HepG2 (cell line): Measurements from ENCODE around the gene VAV2. TPM values are rescaled to one million over a fixed set of nuclear protein-coding genes. Genes with fewer than 3 reads are reported as not detected.

ENCODE experiments used
- ELF3 ChIP-seq: IDR thresholded peaks from 2 replicates; pipeline ENCODE4 v1.6.1; 2016; ENCODE audit warnings: missing genetic modification reagents, missing compliant biosample characterization
- ELF4 ChIP-seq: sonication (generic); formaldehyde crosslinking; IDR thresholded peaks from 2 replicates; pipeline ENCODE4 v1.5.0; 2020; ENCODE audit warnings: missing genetic modification reagents, mild to moderate bottlenecking, moderate library complexity, borderline replicate concordance
- MBD4 ChIP-seq: IDR thresholded peaks from 2 replicates; pipeline ENCODE4 v1.6.1; 2012; ENCODE audit warnings: low read length, inconsistent platforms, borderline replicate concordance
- MEIS2 ChIP-seq: sonication (generic); formaldehyde crosslinking; IDR thresholded peaks from 2 replicates; pipeline ENCODE4 v1.9.0; 2021; ENCODE audit warnings: mild to moderate bottlenecking, missing genetic modification reagents
- MXD4 ChIP-seq: IDR thresholded peaks from 2 replicates; pipeline ENCODE4 v1.6.1; 2016; ENCODE audit warnings: mild to moderate bottlenecking, missing biosample characterization, missing genetic modification reagents
- NFKBIZ ChIP-seq: IDR thresholded peaks from 2 replicates; pipeline ENCODE4 v1.6.1; 2018; ENCODE audit warnings: missing genetic modification reagents, missing compliant biosample characterization
- NR1H2 ChIP-seq: sonication (generic); formaldehyde crosslinking; IDR thresholded peaks from 2 replicates; pipeline ENCODE4 v1.8.1; 2022; ENCODE audit warnings: low read depth, missing genetic modification reagents, borderline replicate concordance
- ONECUT2 ChIP-seq: sonication (generic); formaldehyde crosslinking; IDR thresholded peaks from 2 replicates; pipeline ENCODE4 v1.4.0; 2020; ENCODE audit warnings: missing genetic modification reagents
- PAX8 ChIP-seq: sonication (generic); formaldehyde crosslinking; IDR thresholded peaks from 2 replicates; pipeline ENCODE4 v1.8.0; 2022; ENCODE audit warnings: mild to moderate bottlenecking, missing genetic modification reagents, borderline replicate concordance
- POGZ ChIP-seq: sonication (generic); formaldehyde crosslinking; IDR thresholded peaks from 2 replicates; pipeline ENCODE4 v1.4.0; 2020; ENCODE audit warnings: mild to moderate bottlenecking, missing genetic modification reagents
- SATB2 ChIP-seq: sonication (generic); formaldehyde crosslinking; IDR thresholded peaks from 2 replicates; pipeline ENCODE4 v1.5.0; 2020; ENCODE audit warnings: missing genetic modification reagents
- SRY ChIP-seq: sonication (generic); formaldehyde crosslinking; IDR thresholded peaks from 2 replicates; pipeline ENCODE4 v1.8.0; 2022; ENCODE audit warnings: mild to moderate bottlenecking, missing genetic modification reagents
- ZEB1 ChIP-seq: IDR thresholded peaks from 2 replicates; pipeline ENCODE4 v1.6.1; 2012; ENCODE audit warnings: mild to moderate bottlenecking, low read depth, inconsistent platforms; ENCODE audit not compliant: insufficient replicate concordance
- ZFP1 ChIP-seq: IDR thresholded peaks from 2 replicates; pipeline ENCODE4 v1.6.1; 2016
- ZNF350 ChIP-seq: sonication (generic); formaldehyde crosslinking; IDR thresholded peaks from 2 replicates; pipeline ENCODE4 v1.4.0; 2020; ENCODE audit warnings: mild to moderate bottlenecking, low read depth, missing genetic modification reagents, borderline replicate concordance
- ZNF530 ChIP-seq: sonication (generic); formaldehyde crosslinking; IDR thresholded peaks from 2 replicates; pipeline ENCODE4 v1.5.0; 2020; ENCODE audit warnings: low read depth, mild to moderate bottlenecking, missing genetic modification reagents
- ZNF782 ChIP-seq: sonication (generic); formaldehyde crosslinking; IDR thresholded peaks from 2 replicates; pipeline ENCODE4 v1.4.0; 2020; ENCODE audit warnings: missing genetic modification reagents, mild to moderate bottlenecking, borderline replicate concordance
- polyA plus RNA-seq, 8 experiments: library from polyadenylated mRNA; depleted of rRNA in 3 of 8; stranded (reverse) in 7 of 8; unstranded in 1 of 8; fragments of >200 nt; fragmentation: Illumina TruSeq in 4 of 8; extraction: Trizol in 4 of 8; gene quantifications; 2 replicates each; pipeline versions ENCODE4 v1.2.1 to v1.2.3, GENCODE V29; 2011 to 2016; ENCODE audit warnings: low read depth in 4 of 8, missing spikeins in 1 of 8, mixed read lengths in 1 of 8; ENCODE audit not compliant: insufficient read depth in 1 of 8
- total RNA-seq, 5 experiments: library from RNA; depleted of rRNA; stranded (reverse); fragments of >200 nt; fragmentation: Illumina TruSeq; extraction: Trizol; gene quantifications; 2 replicates each; pipeline ENCODE4 v1.2.3, GENCODE V29; 2016; ENCODE audit warnings: low read depth in 1 of 5
- TF ChIP-seq, protein P1 (sequence below): sonication (generic); formaldehyde crosslinking; IDR thresholded peaks from 2 replicates; pipeline ENCODE4 v1.5.1; 2020; ENCODE audit warnings: missing genetic modification reagents, mild to moderate bottlenecking, borderline replicate concordance
- TF ChIP-seq, protein P2 (sequence below): sonication (generic); formaldehyde crosslinking; IDR thresholded peaks from 2 replicates; pipeline ENCODE4 v1.4.0; 2020; ENCODE audit warnings: missing genetic modification reagents, borderline replicate concordance
- TF ChIP-seq, protein P3 (sequence below): sonication (generic); formaldehyde crosslinking; conservative IDR thresholded peaks from 2 replicates; pipeline ENCODE4 v1.4.0; 2020; ENCODE audit warnings: mild to moderate bottlenecking, missing genetic modification reagents, moderate library complexity

Gene VAV2
- total and polyA plus RNA-seq, 2 of the 13 experiments (the other 11 are each of a cell fraction or from before 2014, with no cell fraction given): 22.5 to 22.9 TPM

DNA sequence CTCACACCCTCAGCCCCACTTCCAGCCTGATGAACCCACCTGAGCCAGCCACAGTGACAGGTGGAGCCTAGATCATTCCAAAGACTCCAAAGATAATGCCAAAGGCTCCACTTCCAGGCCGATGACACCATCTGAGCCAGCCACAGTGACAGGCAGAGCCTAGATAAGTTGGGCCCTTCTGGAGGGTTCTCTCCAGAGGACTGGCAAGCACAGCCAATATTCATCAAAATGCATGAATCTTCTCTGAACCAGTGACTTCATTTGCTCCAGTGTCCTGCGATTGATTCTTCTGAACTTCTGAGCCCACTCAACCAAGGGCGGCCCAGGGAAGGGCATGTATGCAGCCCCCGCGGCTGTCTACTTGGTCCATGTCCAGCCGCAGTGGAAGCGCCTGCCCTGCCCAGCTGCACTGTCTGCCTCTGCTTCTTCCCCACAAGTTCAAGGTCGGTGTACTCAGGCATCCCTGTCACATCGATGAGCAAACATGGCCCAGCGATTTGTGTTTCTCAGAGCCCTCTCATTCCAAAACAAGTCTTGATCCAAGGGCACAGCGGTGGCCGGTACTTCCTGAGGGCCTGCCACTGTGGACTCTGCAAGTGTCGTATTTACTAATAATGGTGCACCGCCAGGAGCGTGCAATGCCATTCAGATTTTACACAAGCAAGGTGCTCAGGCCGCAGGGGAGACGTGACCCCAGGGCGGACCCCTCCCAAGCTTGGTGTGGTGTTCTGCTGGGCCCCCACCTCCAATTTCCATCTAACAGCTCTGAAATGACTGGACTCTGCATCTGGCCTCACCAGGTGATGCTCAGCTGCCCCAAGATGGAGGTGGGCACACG lies 107.0 kb downstream of the VAV2 start (continued):
- TF ChIP-seq ZNF782 (CRISPR knock-in tag) (no peak), ZNF350 (peak; percentile 88), SATB2 (no peak), POGZ (peak; percentile 81), ZEB1 (no peak), NR1H2 (CRISPR knock-in tag) (no peak), ELF4 (no peak), MXD4 (CRISPR knock-in tag) (peak; percentile 58; the same call in 1 of the 2 replicates), ZNF530 (CRISPR knock-in tag) (no peak), ONECUT2 (CRISPR knock-in tag) (peak; percentile 73), MEIS2 (CRISPR knock-in tag) (peak; percentile 96), MBD4 (no peak), ZFP1 (CRISPR knock-in tag) (0 out of 2 replicates have a peak, but pooled peaks have one; percentile 58), PAX8 (CRISPR knock-in tag) (no peak), NFKBIZ (CRISPR knock-in tag) (peak; percentile 78; the same call in 1 of the 2 replicates), SRY (CRISPR knock-in tag) (no peak), ELF3 (CRISPR knock-in tag) (peak; percentile 87)
- TF ChIP-seq, protein P1, sequence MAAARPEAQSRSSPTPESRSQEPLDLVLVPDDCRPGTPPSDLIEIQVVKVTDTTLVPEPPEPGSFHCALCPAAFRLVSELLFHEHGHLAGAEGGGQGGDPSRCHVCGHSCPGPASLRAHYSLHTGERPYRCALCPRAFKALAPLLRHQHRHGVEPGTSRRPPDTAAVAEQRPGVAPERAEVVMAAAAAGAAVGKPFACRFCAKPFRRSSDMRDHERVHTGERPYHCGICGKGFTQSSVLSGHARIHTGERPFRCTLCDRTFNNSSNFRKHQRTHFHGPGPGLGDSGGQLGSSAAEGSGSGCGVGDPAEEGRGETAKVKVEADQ: no peak
- TF ChIP-seq, protein P2, sequence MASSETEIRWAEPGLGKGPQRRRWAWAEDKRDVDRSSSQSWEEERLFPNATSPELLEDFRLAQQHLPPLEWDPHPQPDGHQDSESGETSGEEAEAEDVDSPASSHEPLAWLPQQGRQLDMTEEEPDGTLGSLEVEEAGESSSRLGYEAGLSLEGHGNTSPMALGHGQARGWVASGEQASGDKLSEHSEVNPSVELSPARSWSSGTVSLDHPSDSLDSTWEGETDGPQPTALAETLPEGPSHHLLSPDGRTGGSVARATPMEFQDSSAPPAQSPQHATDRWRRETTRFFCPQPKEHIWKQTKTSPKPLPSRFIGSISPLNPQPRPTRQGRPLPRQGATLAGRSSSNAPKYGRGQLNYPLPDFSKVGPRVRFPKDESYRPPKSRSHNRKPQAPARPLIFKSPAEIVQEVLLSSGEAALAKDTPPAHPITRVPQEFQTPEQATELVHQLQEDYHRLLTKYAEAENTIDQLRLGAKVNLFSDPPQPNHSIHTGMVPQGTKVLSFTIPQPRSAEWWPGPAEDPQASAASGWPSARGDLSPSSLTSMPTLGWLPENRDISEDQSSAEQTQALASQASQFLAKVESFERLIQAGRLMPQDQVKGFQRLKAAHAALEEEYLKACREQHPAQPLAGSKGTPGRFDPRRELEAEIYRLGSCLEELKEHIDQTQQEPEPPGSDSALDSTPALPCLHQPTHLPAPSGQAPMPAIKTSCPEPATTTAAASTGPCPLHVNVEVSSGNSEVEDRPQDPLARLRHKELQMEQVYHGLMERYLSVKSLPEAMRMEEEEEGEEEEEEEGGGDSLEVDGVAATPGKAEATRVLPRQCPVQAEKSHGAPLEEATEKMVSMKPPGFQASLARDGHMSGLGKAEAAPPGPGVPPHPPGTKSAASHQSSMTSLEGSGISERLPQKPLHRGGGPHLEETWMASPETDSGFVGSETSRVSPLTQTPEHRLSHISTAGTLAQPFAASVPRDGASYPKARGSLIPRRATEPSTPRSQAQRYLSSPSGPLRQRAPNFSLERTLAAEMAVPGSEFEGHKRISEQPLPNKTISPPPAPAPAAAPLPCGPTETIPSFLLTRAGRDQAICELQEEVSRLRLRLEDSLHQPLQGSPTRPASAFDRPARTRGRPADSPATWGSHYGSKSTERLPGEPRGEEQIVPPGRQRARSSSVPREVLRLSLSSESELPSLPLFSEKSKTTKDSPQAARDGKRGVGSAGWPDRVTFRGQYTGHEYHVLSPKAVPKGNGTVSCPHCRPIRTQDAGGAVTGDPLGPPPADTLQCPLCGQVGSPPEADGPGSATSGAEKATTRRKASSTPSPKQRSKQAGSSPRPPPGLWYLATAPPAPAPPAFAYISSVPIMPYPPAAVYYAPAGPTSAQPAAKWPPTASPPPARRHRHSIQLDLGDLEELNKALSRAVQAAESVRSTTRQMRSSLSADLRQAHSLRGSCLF: no peak
- TF ChIP-seq, protein P3, sequence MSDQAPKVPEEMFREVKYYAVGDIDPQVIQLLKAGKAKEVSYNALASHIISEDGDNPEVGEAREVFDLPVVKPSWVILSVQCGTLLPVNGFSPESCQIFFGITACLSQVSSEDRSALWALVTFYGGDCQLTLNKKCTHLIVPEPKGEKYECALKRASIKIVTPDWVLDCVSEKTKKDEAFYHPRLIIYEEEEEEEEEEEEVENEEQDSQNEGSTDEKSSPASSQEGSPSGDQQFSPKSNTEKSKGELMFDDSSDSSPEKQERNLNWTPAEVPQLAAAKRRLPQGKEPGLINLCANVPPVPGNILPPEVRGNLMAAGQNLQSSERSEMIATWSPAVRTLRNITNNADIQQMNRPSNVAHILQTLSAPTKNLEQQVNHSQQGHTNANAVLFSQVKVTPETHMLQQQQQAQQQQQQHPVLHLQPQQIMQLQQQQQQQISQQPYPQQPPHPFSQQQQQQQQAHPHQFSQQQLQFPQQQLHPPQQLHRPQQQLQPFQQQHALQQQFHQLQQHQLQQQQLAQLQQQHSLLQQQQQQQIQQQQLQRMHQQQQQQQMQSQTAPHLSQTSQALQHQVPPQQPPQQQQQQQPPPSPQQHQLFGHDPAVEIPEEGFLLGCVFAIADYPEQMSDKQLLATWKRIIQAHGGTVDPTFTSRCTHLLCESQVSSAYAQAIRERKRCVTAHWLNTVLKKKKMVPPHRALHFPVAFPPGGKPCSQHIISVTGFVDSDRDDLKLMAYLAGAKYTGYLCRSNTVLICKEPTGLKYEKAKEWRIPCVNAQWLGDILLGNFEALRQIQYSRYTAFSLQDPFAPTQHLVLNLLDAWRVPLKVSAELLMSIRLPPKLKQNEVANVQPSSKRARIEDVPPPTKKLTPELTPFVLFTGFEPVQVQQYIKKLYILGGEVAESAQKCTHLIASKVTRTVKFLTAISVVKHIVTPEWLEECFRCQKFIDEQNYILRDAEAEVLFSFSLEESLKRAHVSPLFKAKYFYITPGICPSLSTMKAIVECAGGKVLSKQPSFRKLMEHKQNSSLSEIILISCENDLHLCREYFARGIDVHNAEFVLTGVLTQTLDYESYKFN (CRISPR knock-in tag): peak; percentile 93
